Smooth muscle cell (in vitro differentiated cells): ENCODE data around the gene HS2ST1. TPM values are rescaled to one million over a fixed set of nuclear protein-coding genes. Genes with fewer than 3 reads are reported as not detected.

Experiments used
- DNase-seq: peaks from one replicate; lab custom pipeline; 2025; ENCODE audit not compliant: unreplicated experiment; lab: John Stamatoyannopoulos, UW
- H2AFZ ChIP-seq: fragments of 200-600 bp; sonication (generic); 2 replicates; pipeline ENCODE4 v1.6.0; 2016; ENCODE audit warnings: antibody characterized with exemption, low read depth, mild to moderate bottlenecking
- H3F3A ChIP-seq: fragments of 200-600 bp; sonication (generic); 2 replicates; pipeline ENCODE4 v1.6.0; 2017; ENCODE audit warnings: antibody characterized with exemption, low read depth
- H3K27ac ChIP-seq: fragments of 200-600 bp; sonication (generic); 2 replicates; pipeline ENCODE4 v1.5.1; 2016; ENCODE audit warnings: low read depth, mild to moderate bottlenecking
- H3K27me3 ChIP-seq: fragments of 200-600 bp; sonication (generic); 2 replicates; pipeline ENCODE4 v1.6.1; 2016; ENCODE audit warnings: low read depth, mild to moderate bottlenecking
- H3K36me3 ChIP-seq: fragments of 200-600 bp; sonication (generic); 2 replicates; pipeline ENCODE4 v1.5.1; 2016; ENCODE audit warnings: low read depth
- H3K4me1 ChIP-seq: fragments of 200-600 bp; sonication (generic); 2 replicates; pipeline ENCODE4 v1.5.1; 2016; ENCODE audit warnings: low read depth
- H3K4me2 ChIP-seq: fragments of 200-600 bp; sonication (generic); 2 replicates; pipeline ENCODE4 v1.6.0; 2016; ENCODE audit warnings: mild to moderate bottlenecking
- H3K4me3 ChIP-seq: fragments of 200-600 bp; sonication (generic); 2 replicates; pipeline ENCODE4 v1.5.1; 2016; ENCODE audit warnings: mild to moderate bottlenecking
- H3K79me2 ChIP-seq: fragments of 200-600 bp; sonication (generic); 2 replicates; pipeline ENCODE4 v1.6.0; 2016; ENCODE audit warnings: low read depth, mild to moderate bottlenecking
- H3K9ac ChIP-seq: fragments of 200-600 bp; sonication (generic); 2 replicates; pipeline ENCODE4 v1.6.0; 2016; ENCODE audit warnings: low read depth
- H3K9me3 ChIP-seq: fragments of 200-600 bp; sonication (generic); replicated peaks from 2 replicates; pipeline ENCODE4 v1.5.1; 2016; ENCODE audit warnings: low read depth
- H4K20me1 ChIP-seq: fragments of 200-600 bp; sonication (generic); 2 replicates; pipeline ENCODE4 v1.6.0; 2016; ENCODE audit warnings: low read depth
- WGBS: methylation state at CpG from one replicate; pipeline ENCODE4 v1.1.7; 2016; ENCODE audit warnings: low lambda C conversion rate; 5-methylcytosine and 5-hydroxymethylcytosine counted together
- polyA plus RNA-seq: library from polyadenylated mRNA; unstranded; fragments of >200 nt; fragmentation: Nextera tagmentation; extraction: Ambion mirVana; gene quantifications from 2 replicates; pipeline ENCODE4 v1.2.1, GENCODE V29; 2016
- total RNA-seq: library from RNA; depleted of rRNA; stranded (reverse); fragments of >200 nt; gene quantifications from 2 replicates; pipeline ENCODE4 v1.2.3, GENCODE V29; 2014
- TF ChIP-seq, protein P1 (sequence below): fragments of 200-600 bp; sonication (generic); IDR thresholded peaks from 2 replicates; pipeline ENCODE4 v1.5.1; 2017; ENCODE audit warnings: borderline replicate concordance, mild to moderate bottlenecking, antibody characterized with exemption; ENCODE audit not compliant: insufficient read depth, poor library complexity, severe bottlenecking

Gene HS2ST1
- total and polyA plus RNA-seq, 2 experiments from 2014 or later, result 14.6 to 35.6 TPM

DNA sequence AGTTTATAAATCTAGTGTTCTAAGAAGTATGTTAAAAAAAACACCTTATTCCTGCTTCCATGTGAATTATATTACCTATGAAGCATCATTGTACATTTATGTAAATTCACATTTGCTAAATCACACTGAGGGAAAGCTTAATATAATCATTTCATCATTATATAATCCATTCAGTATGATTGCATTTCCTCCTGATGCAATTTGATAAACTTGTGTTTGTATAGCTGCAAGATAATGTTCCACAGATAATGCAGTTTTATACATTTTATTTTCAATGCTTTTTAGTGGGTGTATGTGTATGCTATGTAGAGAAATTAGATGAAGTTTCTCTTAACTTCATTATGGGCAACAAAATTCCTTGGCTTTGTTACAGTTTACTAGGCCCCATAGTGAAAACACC, 79.6 kb downstream of the HS2ST1 start:
- Histone ChIP-seq H3K4me2 (no peak overlapping the region), H3K79me2 (peaks cover 5% of the 10 kb centered on the region), H3F3A (no peaks in the 10 kb centered on the region), H3K36me3 (no peaks in the 10 kb centered on the region), H3K4me3 (no peak overlapping the region), H3K27ac (no peak overlapping the region), H3K4me1 (peaks cover 8% of the 10 kb centered on the region), H2AFZ (no peak overlapping the region), H3K9me3 (no peaks in the 10 kb centered on the region), H3K9ac (no peak overlapping the region), H4K20me1 (no peaks in the 10 kb centered on the region), H3K27me3 (no peaks in the 10 kb centered on the region)
- TF ChIP-seq, protein P1, sequence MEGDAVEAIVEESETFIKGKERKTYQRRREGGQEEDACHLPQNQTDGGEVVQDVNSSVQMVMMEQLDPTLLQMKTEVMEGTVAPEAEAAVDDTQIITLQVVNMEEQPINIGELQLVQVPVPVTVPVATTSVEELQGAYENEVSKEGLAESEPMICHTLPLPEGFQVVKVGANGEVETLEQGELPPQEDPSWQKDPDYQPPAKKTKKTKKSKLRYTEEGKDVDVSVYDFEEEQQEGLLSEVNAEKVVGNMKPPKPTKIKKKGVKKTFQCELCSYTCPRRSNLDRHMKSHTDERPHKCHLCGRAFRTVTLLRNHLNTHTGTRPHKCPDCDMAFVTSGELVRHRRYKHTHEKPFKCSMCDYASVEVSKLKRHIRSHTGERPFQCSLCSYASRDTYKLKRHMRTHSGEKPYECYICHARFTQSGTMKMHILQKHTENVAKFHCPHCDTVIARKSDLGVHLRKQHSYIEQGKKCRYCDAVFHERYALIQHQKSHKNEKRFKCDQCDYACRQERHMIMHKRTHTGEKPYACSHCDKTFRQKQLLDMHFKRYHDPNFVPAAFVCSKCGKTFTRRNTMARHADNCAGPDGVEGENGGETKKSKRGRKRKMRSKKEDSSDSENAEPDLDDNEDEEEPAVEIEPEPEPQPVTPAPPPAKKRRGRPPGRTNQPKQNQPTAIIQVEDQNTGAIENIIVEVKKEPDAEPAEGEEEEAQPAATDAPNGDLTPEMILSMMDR, result no peak
- no peak for DNase-seq

DNA sequence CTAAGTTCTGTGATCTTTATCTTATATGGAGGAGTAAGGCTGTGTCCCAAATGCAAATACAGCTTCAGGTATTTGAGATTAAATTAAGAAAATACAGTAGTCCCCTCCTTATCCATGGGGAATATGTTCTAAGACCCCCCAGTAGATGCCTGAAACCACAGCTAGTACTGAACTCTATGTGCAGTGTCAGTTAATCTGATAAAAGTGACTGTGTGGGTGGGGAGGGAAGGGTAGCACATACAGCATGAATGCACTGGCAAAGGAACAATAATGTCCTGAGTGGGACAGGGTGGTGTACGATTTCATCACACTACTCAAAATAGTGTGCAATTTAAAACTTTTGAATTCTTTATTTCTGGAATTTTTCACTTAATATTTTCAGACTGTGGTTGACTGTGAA, 83.1 kb downstream of the HS2ST1 start:
- TF ChIP-seq, protein P1, result no peak
- H3K4me1 ChIP-seq, result peaks cover 8% of the 10 kb centered on the region
- H3K9me3 ChIP-seq, result no peaks in the 10 kb centered on the region
- no peak for DNase-seq
- no peak overlapping the region for H3K27ac ChIP-seq
- H3K36me3 ChIP-seq, result no peaks in the 10 kb centered on the region
- no peak overlapping the region for H3K4me2 ChIP-seq
- H3K27me3 ChIP-seq, result no peaks in the 10 kb centered on the region
- H4K20me1 ChIP-seq, result peaks cover 4% of the 10 kb centered on the region
- no peak overlapping the region for H3K9ac ChIP-seq
- no peak overlapping the region for H3K4me3 ChIP-seq
- H3K79me2 ChIP-seq, result peaks cover 13% of the 10 kb centered on the region
- no peak overlapping the region for H2AFZ ChIP-seq
- WGBS, result 100% methylated on average over 1 of the region's 1 CpG
- no peaks in the 10 kb centered on the region for H3F3A ChIP-seq

DNA sequence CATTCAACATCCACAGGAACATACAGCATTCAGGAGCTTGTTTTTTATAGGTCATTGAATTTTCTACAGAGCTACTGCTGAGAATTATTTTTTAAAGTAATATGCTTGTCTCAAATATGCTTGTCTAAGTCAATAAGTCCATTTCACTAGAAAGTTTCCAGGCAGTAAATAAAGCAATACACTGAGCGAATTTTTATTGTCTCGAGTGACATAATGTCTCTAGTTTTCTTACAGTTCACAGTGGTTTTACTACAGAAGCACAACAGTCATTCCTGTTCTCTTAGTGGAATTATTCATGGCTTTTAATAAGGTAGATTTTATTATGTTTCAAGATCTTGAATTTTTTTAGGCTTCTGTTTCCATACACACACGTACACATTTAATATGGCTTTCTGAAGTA, 83.8 kb downstream of the HS2ST1 start:
- no peaks in the 10 kb centered on the region for H3K36me3 ChIP-seq
- H3K9me3 ChIP-seq, result no peaks in the 10 kb centered on the region
- 92% methylated on average over 3 of the region's 3 CpGs for WGBS
- no peak for DNase-seq
- H3K4me3 ChIP-seq, result no peak overlapping the region
- peaks cover 4% of the 10 kb centered on the region for H3K4me1 ChIP-seq
- H4K20me1 ChIP-seq, result peaks cover 4% of the 10 kb centered on the region
- H3F3A ChIP-seq, result no peaks in the 10 kb centered on the region
- TF ChIP-seq, protein P1, result no peak
- H2AFZ ChIP-seq, result no peak overlapping the region
- H3K4me2 ChIP-seq, result no peak overlapping the region
- no peak overlapping the region for H3K27ac ChIP-seq
- H3K9ac ChIP-seq, result no peak overlapping the region
- no peaks in the 10 kb centered on the region for H3K27me3 ChIP-seq
- peaks cover 9% of the 10 kb centered on the region for H3K79me2 ChIP-seq

DNA sequence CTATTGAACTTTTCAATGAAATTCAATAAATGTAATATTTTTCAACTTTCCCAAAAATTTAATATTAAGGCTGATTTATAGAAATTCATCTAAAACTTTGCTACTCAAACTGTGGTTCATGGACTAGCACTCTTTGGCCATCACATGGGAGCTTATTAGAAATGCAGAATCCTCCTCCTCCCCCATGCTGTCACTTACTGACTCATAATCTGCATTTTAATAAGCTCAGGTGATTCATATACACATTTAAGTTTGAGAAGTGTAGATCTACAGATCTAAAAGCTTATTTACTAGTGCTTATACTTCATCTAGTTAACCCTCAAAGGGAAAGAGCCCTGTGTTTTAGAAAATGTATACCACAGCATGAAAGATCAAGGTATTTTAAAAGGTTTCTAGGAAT, 84.3 kb downstream of the HS2ST1 start:
- H2AFZ ChIP-seq, result no peak overlapping the region
- no peaks in the 10 kb centered on the region for H3K36me3 ChIP-seq
- H4K20me1 ChIP-seq, result peaks cover 5% of the 10 kb centered on the region
- no peaks in the 10 kb centered on the region for H3K9me3 ChIP-seq
- no peaks in the 10 kb centered on the region for H3K27me3 ChIP-seq
- no peaks in the 10 kb centered on the region for H3F3A ChIP-seq
- H3K79me2 ChIP-seq, result peaks cover 9% of the 10 kb centered on the region
- H3K4me3 ChIP-seq, result no peak overlapping the region
- H3K4me1 ChIP-seq, result no peaks in the 10 kb centered on the region
- no peak for DNase-seq
- no peak overlapping the region for H3K27ac ChIP-seq
- H3K4me2 ChIP-seq, result no peak overlapping the region
- H3K9ac ChIP-seq, result no peak overlapping the region
- TF ChIP-seq, protein P1, result no peak
